Activated naive CD8-positive, alpha-beta T cell (primary cell): ENCODE results near the gene ITIH4.
A peak's percentile ranks its signal among the peaks of the same experiment; 100 is the strongest.

Experiments
- H3K27ac Mint-ChIP-seq: one replicate; pipeline ENCODE4 v1.8.0; 2021; ENCODE audit warnings: mixed read lengths
- H3K27me3 Mint-ChIP-seq: one replicate; pipeline ENCODE4 v1.8.0; 2021; ENCODE audit warnings: mixed read lengths
- H3K36me3 Mint-ChIP-seq: one replicate; pipeline ENCODE4 v1.8.0; 2021; ENCODE audit warnings: mixed read lengths
- H3K4me1 Mint-ChIP-seq: one replicate; pipeline ENCODE4 v1.8.0; 2021; ENCODE audit warnings: low read depth, mixed read lengths
- H3K4me3 Mint-ChIP-seq: one replicate; pipeline ENCODE4 v1.8.0; 2021; ENCODE audit warnings: mild to moderate bottlenecking, mixed read lengths
- H3K9me3 Mint-ChIP-seq: one replicate; pipeline ENCODE4 v1.8.0; 2021; ENCODE audit warnings: low read depth, mixed read lengths

ITIH4 gene

GRCh38 chr3:52771334-52771681 is 59.2 kb downstream of the ITIH4 start:
- peak overlapping the region; percentile 98 for H3K4me3 Mint-ChIP-seq
- peaks cover 20% of the 10 kb centered on the region for H3K4me1 Mint-ChIP-seq
- H3K36me3 Mint-ChIP-seq: no peaks in the 10 kb centered on the region
- H3K9me3 Mint-ChIP-seq: no peaks in the 10 kb centered on the region
- no peaks in the 10 kb centered on the region for H3K27me3 Mint-ChIP-seq
- peak overlapping the region; percentile 96 for H3K27ac Mint-ChIP-seq

- peak within 1 kb of the TSS; percentile 98 for H3K4me3 Mint-ChIP-seq
- H3K27me3 Mint-ChIP-seq: no peaks in the 10 kb centered on the region
- no peaks in the 10 kb centered on the region for H3K9me3 Mint-ChIP-seq
- peaks cover 20% of the 10 kb centered on the region for H3K4me1 Mint-ChIP-seq
- H3K27ac Mint-ChIP-seq: peak within 1 kb of the TSS; percentile 96
- no peaks in the 10 kb centered on the region for H3K36me3 Mint-ChIP-seq
These were observed 59.8 kb downstream of the ITIH4 start, which contains the start of gene NEK4 for GRCh38 chr3:52770496-52771333. NEK4 (minus strand) TSS chr3:52770940; CDS start chr3:52770746, 194 bp downstream.

DNA sequence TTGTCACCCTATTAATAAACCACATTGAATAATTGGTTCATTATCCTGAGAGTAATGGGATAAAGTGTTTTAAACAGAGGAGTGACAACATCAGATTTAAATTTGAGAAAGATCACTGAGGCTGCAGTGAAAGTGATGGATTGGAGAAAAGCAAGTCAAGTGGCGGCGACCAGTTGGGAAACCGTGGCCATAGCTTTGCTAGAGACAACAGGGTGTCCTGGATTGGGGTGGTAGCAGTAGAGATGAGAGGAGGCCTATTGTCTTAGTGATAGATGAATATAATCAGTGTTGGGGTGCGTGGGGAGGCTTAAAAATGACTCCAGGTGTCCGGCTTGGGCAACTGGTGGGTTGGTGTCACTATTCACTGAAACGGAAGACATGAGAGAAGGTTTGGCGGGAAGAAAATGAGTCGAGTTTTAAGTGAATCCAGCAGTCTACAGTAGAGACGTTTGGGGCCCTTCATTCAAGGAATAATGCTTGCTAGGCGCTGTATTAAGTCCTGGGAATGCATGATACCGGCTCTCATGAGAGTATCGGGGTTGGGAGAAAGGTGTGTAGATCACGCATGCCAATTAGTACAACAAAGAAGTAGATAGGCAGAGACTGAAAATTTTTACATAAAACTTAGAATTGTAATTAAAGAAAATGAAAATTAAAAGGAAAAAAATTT is 60.6 kb downstream of the ITIH4 start:
- Mint-ChIP-seq H3K4me3 (peak overlapping the region; percentile 98), H3K9me3 (no peaks in the 10 kb centered on the region), H3K4me1 (peaks cover 20% of the 10 kb centered on the region), H3K27ac (peak overlapping the region; percentile 85), H3K36me3 (no peaks in the 10 kb centered on the region), H3K27me3 (no peaks in the 10 kb centered on the region)

DNA sequence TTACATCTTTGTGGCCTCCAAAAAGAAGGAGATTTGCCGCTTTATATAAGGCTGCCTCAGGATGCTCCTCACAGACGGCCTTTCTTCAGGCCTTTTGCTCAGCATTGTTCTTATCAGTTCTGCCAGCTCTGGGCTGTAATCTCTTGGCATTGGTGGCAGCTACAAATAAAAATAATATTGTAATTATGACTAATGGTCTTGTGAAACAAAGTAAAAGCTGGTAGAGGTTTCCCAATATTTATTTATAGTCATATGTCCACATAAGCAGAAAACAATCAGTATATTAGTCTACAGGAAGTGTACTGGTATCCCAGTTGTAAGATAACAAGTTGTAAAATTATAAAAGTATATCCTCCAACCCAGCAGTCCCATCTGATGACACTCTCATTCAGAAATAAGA is 67.0 kb downstream of the ITIH4 start:
- Mint-ChIP-seq H3K27ac (peak overlapping the region; percentile 22), H3K36me3 (peaks cover 4% of the 10 kb centered on the region), H3K4me1 (peaks cover under 1% of the 10 kb centered on the region), H3K4me3 (no peak overlapping the region), H3K9me3 (no peaks in the 10 kb centered on the region), H3K27me3 (no peaks in the 10 kb centered on the region)
